Activated CD4-positive, alpha-beta memory T cell treated with anti-CD3 and anti-CD28 coated beads, Interleukin-2, amount 10 ng/mL, durations not matched to agents 7 days and 5 days (primary cell): ENCODE measurements around the gene GTF3A. TPM values are rescaled to one million over a fixed set of nuclear protein-coding genes. Genes with fewer than 3 reads are reported as not detected.

Source experiments
- CTCF ChIA-PET: fragments of 350-600 bp; sonication (Branson Sonifier 250); formaldehyde crosslinking; loops from one replicate; lab custom pipeline; 2021; ENCODE audit warnings: antibody characterized with exemption, inconsistent platforms; lab: Charles Lee
- POLR2A ChIA-PET: fragments of 350-600 bp; sonication (Branson Sonifier 250); formaldehyde crosslinking; loops from one replicate; lab custom pipeline; 2021; ENCODE audit warnings: antibody characterized with exemption; lab: Charles Lee
- DNase-seq: peaks from one replicate; pipeline ENCODE4 v3.0.0-alpha.2; 2020
- H3K27ac Mint-ChIP-seq: one replicate; pipeline ENCODE4 v1.8.0; 2021; ENCODE audit warnings: mild to moderate bottlenecking, mixed read lengths
- H3K27me3 Mint-ChIP-seq: one replicate; pipeline ENCODE4 v1.8.0; 2021; ENCODE audit warnings: mixed read lengths
- H3K36me3 Mint-ChIP-seq: one replicate; pipeline ENCODE4 v1.8.0; 2021; ENCODE audit warnings: low read depth, mixed read lengths
- H3K4me1 Mint-ChIP-seq: one replicate; pipeline ENCODE4 v1.8.0; 2021; ENCODE audit warnings: mixed read lengths
- H3K4me3 Mint-ChIP-seq: one replicate; pipeline ENCODE4 v1.8.0; 2021; ENCODE audit warnings: mild to moderate bottlenecking, mixed read lengths
- H3K9me3 Mint-ChIP-seq: one replicate; pipeline ENCODE4 v1.8.0; 2021; ENCODE audit warnings: mixed read lengths
- total RNA-seq, 2 experiments: library from RNA; stranded (reverse); gene quantifications; one replicate each; pipeline ENCODE4 v1.2.3, GENCODE V29; 2021

The GTF3A gene
- total RNA-seq, 2 experiments from 2014 or later = 187 to 189 TPM

- ChIA-PET POLR2A (interaction anchor here (0.6 to 1.8 kb wide), 6 partner anchors 12 to 189 kb away, joined by 3 to 9 read pairs (median 3); partner anchors contain the start of gene POLR1D), CTCF (interaction anchor here (0.8 to 1.2 kb wide), 2 partner anchors 13 to 15 kb away, joined by 3 to 5 read pairs; no protein-coding TSS in a partner anchor)
- no peaks in the 10 kb centered on the region for H3K9me3 Mint-ChIP-seq
- peaks cover 55% of the 10 kb centered on the region for H3K4me1 Mint-ChIP-seq
- DNase-seq = no peak
- H3K4me3 Mint-ChIP-seq = peak overlapping the region; percentile 15
- H3K27me3 Mint-ChIP-seq = no peaks in the 10 kb centered on the region
- peak overlapping the region; percentile 77 for H3K27ac Mint-ChIP-seq
- peaks cover 79% of the 10 kb centered on the region for H3K36me3 Mint-ChIP-seq
These were observed 8.3 kb downstream of the GTF3A start for GRCh38 chr13:27432611-27433210.

- Mint-ChIP-seq H3K36me3 (peaks cover 84% of the 10 kb centered on the region), H3K9me3 (no peaks in the 10 kb centered on the region), H3K4me1 (peaks cover 57% of the 10 kb centered on the region), H3K27ac (no peak overlapping the region), H3K4me3 (no peak overlapping the region), H3K27me3 (no peaks in the 10 kb centered on the region)
- POLR2A ChIA-PET = interaction anchor here (0.8 to 3.0 kb wide), 2 partner anchors 8 to 11 kb away, joined by 3 to 16 read pairs; no protein-coding TSS in a partner anchor
- CTCF ChIA-PET = no interaction called here
- DNase-seq = no peak
These were observed 12.7 kb downstream of the GTF3A start for GRCh38 chr13:27437126-27437525.

- CTCF ChIA-PET = no interaction called here
- peaks cover 65% of the 10 kb centered on the region for H3K36me3 Mint-ChIP-seq
These were observed 16.0 kb downstream of the GTF3A start for GRCh38 chr13:27440408-27440807.

GRCh38 chr13:27442071-27442647, 17.7 kb downstream of the GTF3A start:
- Mint-ChIP-seq H3K27ac (peak overlapping the region; percentile 61), H3K4me1 (peaks cover 71% of the 10 kb centered on the region), H3K36me3 (peaks cover 55% of the 10 kb centered on the region), H3K27me3 (no peaks in the 10 kb centered on the region), H3K9me3 (no peaks in the 10 kb centered on the region), H3K4me3 (peak overlapping the region; percentile 51)
- ChIA-PET POLR2A (interaction anchor here (1.6 to 4.9 kb wide), 3 partner anchors 9 to 178 kb away, joined by 6 to 113 read pairs (median 8); partner anchors contain the start of genes GTF3A and LNX2), CTCF (interaction anchor here (1.0 kb wide), 1 partner anchor 9 kb away, joined by 3 read pairs; no protein-coding TSS in a partner anchor)
- peak; percentile 38 for DNase-seq

More at GRCh38 chr13:27440408-27440807, 16.0 kb downstream of the GTF3A start:
- Mint-ChIP-seq H3K4me3 (no peak overlapping the region), H3K27me3 (no peaks in the 10 kb centered on the region), H3K4me1 (peaks cover 58% of the 10 kb centered on the region), H3K27ac (peak overlapping the region; percentile 44), H3K9me3 (no peaks in the 10 kb centered on the region)
- POLR2A ChIA-PET = interaction anchor here (0.7 to 2.1 kb wide), 3 partner anchors 9 to 14 kb away, joined by 3 to 23 read pairs (median 3); partner anchors contain the start of genes GTF3A and MTIF3
- DNase-seq = no peak

- no peak for DNase-seq
- CTCF ChIA-PET = interaction anchor here (1.0 kb wide), 2 partner anchors 8 to 17 kb away, joined by 3 read pairs; no protein-coding TSS in a partner anchor
These were observed 18.4 kb downstream of the GTF3A start for GRCh38 chr13:27442797-27443196.

GRCh38 chr13:27446986-27447583, 22.7 kb downstream of the GTF3A start:
- peak; percentile 45 for DNase-seq
- Mint-ChIP-seq H3K4me1 (peaks cover 66% of the 10 kb centered on the region), H3K36me3 (peaks cover 28% of the 10 kb centered on the region), H3K27me3 (no peaks in the 10 kb centered on the region), H3K27ac (peak overlapping the region; percentile 85), H3K9me3 (no peaks in the 10 kb centered on the region), H3K4me3 (peak overlapping the region; percentile 64)
- CTCF ChIA-PET = interaction anchor here (0.6 to 4.2 kb wide), 5 partner anchors 9 to 473 kb away, joined by 3 to 47 read pairs (median 3); partner anchors contain the start of gene GTF3A
- POLR2A ChIA-PET = interaction anchor here (0.7 to 10.9 kb wide), 2 partner anchors 15 to 21 kb away, joined by 3 to 351 read pairs; partner anchors contain the start of gene GTF3A

More at GRCh38 chr13:27442797-27443196, 18.4 kb downstream of the GTF3A start:
- H3K4me1 Mint-ChIP-seq = peaks cover 73% of the 10 kb centered on the region
- POLR2A ChIA-PET = interaction anchor here (1.4 to 4.9 kb wide), 6 partner anchors 8 to 178 kb away, joined by 3 to 113 read pairs (median 7); partner anchors contain the start of genes GTF3A and LNX2
- H3K27me3 Mint-ChIP-seq = no peaks in the 10 kb centered on the region
- H3K9me3 Mint-ChIP-seq = no peaks in the 10 kb centered on the region
- peak overlapping the region; percentile 51 for H3K4me3 Mint-ChIP-seq
- peaks cover 49% of the 10 kb centered on the region for H3K36me3 Mint-ChIP-seq
- H3K27ac Mint-ChIP-seq = peak overlapping the region; percentile 61

GRCh38 chr13:27448308-27448707, 23.9 kb downstream of the GTF3A start:
- peaks cover 21% of the 10 kb centered on the region for H3K36me3 Mint-ChIP-seq
- H3K27ac Mint-ChIP-seq = peak overlapping the region; percentile 93
- no peaks in the 10 kb centered on the region for H3K27me3 Mint-ChIP-seq
- POLR2A ChIA-PET = interaction anchor here (1.0 to 10.9 kb wide), 5 partner anchors 8 to 197 kb away, joined by 3 to 351 read pairs (median 3); partner anchors contain the start of genes GTF3A, LNX2, POLR1D and RPL21
- no peaks in the 10 kb centered on the region for H3K9me3 Mint-ChIP-seq
- H3K4me3 Mint-ChIP-seq = peak overlapping the region; percentile 92
- no peak for DNase-seq
- CTCF ChIA-PET = interaction anchor here (0.7 to 4.2 kb wide), 3 partner anchors 16 to 172 kb away, joined by 3 to 47 read pairs (median 4); partner anchors contain the start of genes GTF3A and LNX2
- H3K4me1 Mint-ChIP-seq = peaks cover 57% of the 10 kb centered on the region

- Mint-ChIP-seq H3K36me3 (peaks cover 21% of the 10 kb centered on the region), H3K9me3 (no peaks in the 10 kb centered on the region), H3K27me3 (no peaks in the 10 kb centered on the region), H3K4me3 (peak overlapping the region; percentile 92), H3K27ac (peak overlapping the region; percentile 93), H3K4me1 (peaks cover 59% of the 10 kb centered on the region)
- POLR2A ChIA-PET = interaction anchor here (1.3 to 10.9 kb wide), 7 partner anchors 9 to 172 kb away, joined by 3 to 351 read pairs (median 6); partner anchors contain the start of genes GTF3A, LNX2 and POLR1D
- no peak for DNase-seq
- CTCF ChIA-PET = interaction anchor here (1.3 to 4.2 kb wide), 2 partner anchors 23 to 171 kb away, joined by 4 to 47 read pairs; partner anchors contain the start of genes GTF3A and LNX2
These were observed 24.7 kb downstream of the GTF3A start for GRCh38 chr13:27449081-27449603.

- peaks cover 18% of the 10 kb centered on the region for H3K36me3 Mint-ChIP-seq
- peak; percentile 97 for DNase-seq
- H3K4me3 Mint-ChIP-seq = peak within 1 kb of the TSS; percentile 92
- peaks cover 60% of the 10 kb centered on the region for H3K4me1 Mint-ChIP-seq
- peak within 1 kb of the TSS; percentile 93 for H3K27ac Mint-ChIP-seq
- ChIA-PET POLR2A (interaction anchor here (0.6 to 10.9 kb wide), 13 partner anchors 8 to 171 kb away, joined by 3 to 351 read pairs (median 5); partner anchors contain the start of genes GTF3A, LNX2 and POLR1D), CTCF (interaction anchor here (0.7 to 4.2 kb wide), 5 partner anchors 7 to 171 kb away, joined by 3 to 47 read pairs (median 5); partner anchors contain the start of genes GTF3A and LNX2)
- H3K27me3 Mint-ChIP-seq = no peaks in the 10 kb centered on the region
- no peaks in the 10 kb centered on the region for H3K9me3 Mint-ChIP-seq
These were observed 25.8 kb downstream of the GTF3A start, which contains the start of gene MTIF3 for GRCh38 chr13:27449936-27450828. MTIF3 (minus strand) TSS chr13:27450564; CDS start chr13:27440448, 10,116 bp downstream.

- H3K4me1 Mint-ChIP-seq = peaks cover 60% of the 10 kb centered on the region
- peak overlapping the region; percentile 92 for H3K4me3 Mint-ChIP-seq
- peak overlapping the region; percentile 93 for H3K27ac Mint-ChIP-seq
- ChIA-PET POLR2A (interaction anchor here (0.8 to 10.9 kb wide), 9 partner anchors 8 to 170 kb away, joined by 3 to 351 read pairs (median 7); partner anchors contain the start of genes GTF3A, LNX2 and POLR1D), CTCF (interaction anchor here (0.7 to 2.5 kb wide), 4 partner anchors 8 to 170 kb away, joined by 3 to 13 read pairs (median 4); partner anchors contain the start of genes GTF3A and LNX2)
- H3K27me3 Mint-ChIP-seq = no peaks in the 10 kb centered on the region
- no peaks in the 10 kb centered on the region for H3K9me3 Mint-ChIP-seq
- peak; percentile 39 for DNase-seq
- H3K36me3 Mint-ChIP-seq = peaks cover 12% of the 10 kb centered on the region
These were observed 26.6 kb downstream of the GTF3A start for GRCh38 chr13:27450921-27451471.
